GF-D8 (cell line): ENCODE data around the gene MAP4.
A peak's percentile ranks its signal among the peaks of the same experiment; 100 is the strongest.
"Not testable (repeated sequence)": the region's sequence is repeated elsewhere in the genome, so short reads cannot be mapped to it uniquely, and the experiment has no call there.

Experiments
- DNase-seq: peaks from one replicate; lab custom pipeline; 2025; lab: John Stamatoyannopoulos, UW

The MAP4 gene

GRCh38 chr3:48013288-48013980, 2.8 kb downstream of the MAP4 start:
- DNase-seq: no peak

DNA sequence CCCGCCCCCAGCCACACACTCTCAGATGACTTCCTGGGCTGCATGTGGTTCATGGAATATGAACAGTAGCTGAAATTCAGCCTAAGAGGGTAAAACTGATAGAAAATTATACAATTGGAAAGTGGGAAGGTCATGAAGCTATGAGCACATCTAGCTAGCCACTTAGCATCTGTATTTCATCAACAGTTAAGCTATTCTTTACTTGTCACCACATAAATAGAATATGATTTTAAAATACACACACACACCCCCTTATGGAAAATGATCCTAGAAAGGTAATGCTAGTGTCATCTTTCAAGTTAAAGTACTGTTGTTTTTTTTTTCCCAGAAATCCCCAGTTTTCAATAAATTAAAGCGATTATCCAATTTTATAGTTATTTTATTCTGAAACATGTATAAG, 3.6 kb downstream of the MAP4 start:
- no peak for DNase-seq

GRCh38 chr3:48008066-48008465, 8.2 kb downstream of the MAP4 start:
- not testable (repeated sequence) for DNase-seq

DNA sequence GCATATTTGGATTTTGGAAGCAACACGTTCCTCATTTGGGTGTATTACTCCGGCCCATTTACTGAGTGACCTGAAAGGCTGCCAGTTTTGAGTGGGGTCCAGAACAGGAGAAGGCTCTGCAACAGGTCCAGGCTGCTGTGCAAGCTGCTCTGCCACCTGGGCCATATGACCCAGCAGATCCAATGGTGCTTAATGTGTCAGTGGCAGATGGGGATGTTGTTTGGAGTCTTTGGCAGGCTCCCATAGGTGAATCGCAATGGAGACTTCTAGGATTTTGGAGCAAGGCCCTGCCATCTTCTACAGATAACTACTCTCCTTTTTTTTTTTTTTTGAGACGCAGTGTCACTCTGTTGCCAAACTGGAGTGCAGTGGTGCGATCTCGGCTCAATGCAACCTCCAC, 8.9 kb downstream of the MAP4 start:
- DNase-seq: not testable (repeated sequence)

GRCh38 chr3:48006794-48007193, 9.4 kb downstream of the MAP4 start:
- DNase-seq: not testable (repeated sequence)

DNA sequence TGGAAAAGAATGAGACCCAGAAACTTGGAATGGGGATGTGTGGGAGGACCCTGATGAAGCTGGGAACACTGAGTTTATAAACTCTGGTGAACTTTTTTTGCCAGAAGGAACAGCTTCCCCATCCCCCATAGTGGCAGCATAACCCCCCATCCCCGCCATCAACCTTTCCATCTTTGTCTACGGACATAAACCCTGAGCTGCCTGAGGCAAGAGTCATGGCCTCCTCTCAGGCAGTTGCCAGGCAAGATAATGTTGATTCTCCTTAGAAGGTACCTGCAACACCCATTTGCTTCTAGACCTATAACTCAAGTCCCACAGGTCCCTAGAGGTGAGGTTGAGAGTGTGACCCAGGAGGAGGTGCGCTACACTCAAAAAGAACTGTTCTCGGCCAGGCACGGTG, 11.5 kb downstream of the MAP4 start:
- DNase-seq: no peak

GRCh38 chr3:48002787-48003186, 13.4 kb downstream of the MAP4 start:
- DNase-seq: no peak

DNA sequence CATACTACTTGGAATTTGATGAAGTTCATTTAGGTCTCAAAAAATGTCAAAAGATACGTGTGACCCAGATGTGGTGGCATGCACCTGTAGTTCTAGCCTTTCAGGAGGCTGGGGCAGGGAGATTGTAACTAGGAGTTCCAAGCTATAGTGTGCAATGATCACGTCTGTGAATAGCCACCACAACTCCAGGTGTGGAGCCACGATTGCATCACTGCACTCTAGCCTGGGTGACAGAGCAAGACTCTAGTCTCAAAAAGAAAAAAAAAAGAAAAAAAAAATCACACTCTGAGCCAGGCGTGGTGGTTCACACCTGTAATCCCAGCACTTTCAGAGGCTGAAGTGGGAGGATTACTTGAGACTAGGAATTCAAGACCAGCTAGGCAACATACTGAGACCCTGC, 14.2 kb downstream of the MAP4 start:
- DNase-seq: no peak

GRCh38 chr3:48000212-48000611, 16.0 kb downstream of the MAP4 start:
- no peak for DNase-seq

- no peak for DNase-seq
Measured at GRCh38 chr3:47996440-47996839, 19.8 kb downstream of the MAP4 start.

- DNase-seq: no peak
Measured at GRCh38 chr3:47994180-47994579, 22.0 kb downstream of the MAP4 start.

GRCh38 chr3:47991341-47991740, 24.9 kb downstream of the MAP4 start:
- DNase-seq: no peak

DNA sequence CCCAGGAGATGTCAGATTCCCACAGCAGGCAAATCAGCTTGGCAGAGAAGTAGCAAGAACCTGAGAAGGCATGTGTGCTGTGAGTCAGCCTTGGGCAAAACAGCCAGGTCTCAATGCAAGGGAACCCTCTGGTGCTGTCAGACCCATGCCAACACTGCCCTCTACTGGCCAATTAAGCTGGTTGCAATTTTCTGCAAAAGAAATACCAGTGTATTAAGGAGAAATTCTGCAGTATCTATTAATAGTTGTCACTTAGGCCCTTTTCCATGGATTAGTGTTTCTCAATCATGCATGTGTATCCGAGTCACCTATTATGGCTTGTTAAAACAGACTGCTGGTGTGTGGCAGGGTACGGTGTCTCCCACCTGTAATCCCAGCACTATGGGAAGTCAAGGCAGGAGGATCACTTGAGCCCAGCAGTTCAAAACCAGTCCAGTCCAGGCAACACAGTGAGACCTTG, 26.2 kb downstream of the MAP4 start:
- DNase-seq: peak; percentile 27

- DNase-seq: no peak
Measured at GRCh38 chr3:47985381-47985780, 30.8 kb downstream of the MAP4 start.

DNA sequence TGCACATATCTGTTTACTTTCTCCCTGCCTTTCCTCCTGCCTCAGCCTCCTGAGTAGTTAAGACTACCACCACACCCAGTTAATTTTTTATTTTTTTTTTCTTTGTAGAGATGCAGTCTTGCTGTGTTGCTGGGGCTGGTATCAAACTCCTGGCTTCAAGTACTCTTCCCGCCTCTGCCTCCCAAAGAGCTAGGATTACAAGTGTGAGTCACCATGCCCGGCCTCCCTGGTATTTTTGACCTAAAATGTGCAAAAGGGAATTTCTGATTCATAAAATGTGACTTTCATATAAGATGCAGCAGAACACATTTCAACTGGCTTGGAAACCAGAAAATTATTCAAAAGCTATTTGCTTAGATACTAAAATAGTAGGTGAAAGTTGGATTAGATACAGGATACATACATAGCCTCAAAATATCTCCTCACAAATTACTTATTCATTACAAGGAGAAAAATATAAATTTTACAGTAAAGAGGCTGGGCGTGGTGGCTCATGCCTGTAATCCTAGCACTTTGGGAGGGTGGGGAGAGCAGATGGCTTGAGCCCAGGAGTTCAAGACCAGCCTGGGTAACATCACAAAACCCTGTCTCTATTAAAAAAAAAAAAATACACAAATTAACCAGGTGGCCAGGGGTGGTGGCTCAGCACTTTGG, 32.0 kb downstream of the MAP4 start:
- no peak for DNase-seq

- no peak for DNase-seq
Measured at GRCh38 chr3:47980795-47981194, 35.4 kb downstream of the MAP4 start.

- no peak for DNase-seq
Measured at GRCh38 chr3:47979070-47979469, 37.1 kb downstream of the MAP4 start.

DNA sequence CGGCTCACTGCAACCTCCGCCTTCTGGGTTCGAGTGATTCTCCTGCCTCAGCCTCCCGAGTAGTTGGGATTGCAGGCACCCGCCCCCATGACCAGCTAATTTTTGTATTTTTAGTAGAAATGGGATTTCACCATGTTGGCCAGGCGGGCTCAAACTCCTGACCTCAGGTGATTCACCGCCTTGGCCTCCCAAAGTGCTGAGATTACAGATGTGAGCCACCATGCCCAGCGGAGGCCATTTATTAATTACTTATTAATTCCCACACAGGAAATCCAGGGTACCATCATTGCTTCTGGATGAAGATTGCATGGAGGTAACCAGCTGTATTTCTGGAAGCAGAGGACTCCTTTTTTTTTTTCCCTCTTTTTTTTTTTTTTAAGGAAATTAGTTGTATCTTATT, 37.8 kb downstream of the MAP4 start:
- DNase-seq: no peak

DNA sequence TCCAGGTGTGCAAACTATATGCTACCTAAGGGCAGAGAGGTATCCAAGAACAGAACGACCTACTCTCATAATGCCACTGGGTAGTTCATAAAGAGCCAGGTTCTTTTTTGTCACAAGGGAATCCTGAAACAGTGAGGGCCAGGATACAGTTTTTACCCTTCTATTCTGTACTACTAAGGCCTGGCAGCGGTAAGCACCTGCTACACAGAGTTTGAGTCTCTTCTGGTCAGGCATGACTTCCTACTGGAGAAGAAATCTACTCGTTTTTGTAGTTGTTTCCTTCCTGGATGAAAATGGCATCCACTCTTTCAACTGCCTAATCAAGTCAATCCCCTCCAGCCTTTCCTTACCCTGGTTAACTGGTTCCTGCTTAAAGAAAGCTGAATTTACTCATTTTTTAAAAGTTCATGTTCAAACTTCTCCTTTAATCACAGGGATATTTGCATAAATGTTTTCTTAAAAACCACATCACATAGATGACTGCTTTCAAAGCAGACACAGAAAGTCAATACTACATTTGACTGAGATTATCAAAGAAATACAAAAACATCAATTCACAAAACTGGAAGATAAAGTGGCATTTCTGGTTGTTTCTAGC, 40.0 kb downstream of the MAP4 start:
- DNase-seq: no peak

DNA sequence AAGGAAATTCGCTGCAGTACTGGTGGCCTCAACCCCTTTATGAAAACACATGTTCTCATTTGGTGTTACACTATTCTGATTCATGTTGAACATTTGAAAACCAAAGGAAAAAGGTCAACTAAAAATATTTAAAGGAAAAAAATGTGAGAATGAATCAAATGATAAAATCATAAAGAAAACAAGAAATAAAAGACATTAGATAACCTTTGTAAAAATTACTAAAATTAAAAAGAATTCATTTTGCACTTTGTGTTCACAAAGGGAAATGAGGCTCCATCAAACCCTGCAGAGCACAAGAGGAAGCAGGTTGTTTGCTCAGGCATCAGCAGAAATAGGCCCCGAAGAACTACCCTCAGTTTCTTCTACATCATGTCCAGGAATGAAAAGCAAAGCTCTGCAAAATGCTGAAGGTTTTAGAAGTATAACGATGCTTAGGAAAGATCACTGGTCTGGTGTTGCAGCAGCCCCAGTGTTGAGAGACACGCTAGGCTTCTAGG, 41.2 kb downstream of the MAP4 start:
- DNase-seq: no peak

DNA sequence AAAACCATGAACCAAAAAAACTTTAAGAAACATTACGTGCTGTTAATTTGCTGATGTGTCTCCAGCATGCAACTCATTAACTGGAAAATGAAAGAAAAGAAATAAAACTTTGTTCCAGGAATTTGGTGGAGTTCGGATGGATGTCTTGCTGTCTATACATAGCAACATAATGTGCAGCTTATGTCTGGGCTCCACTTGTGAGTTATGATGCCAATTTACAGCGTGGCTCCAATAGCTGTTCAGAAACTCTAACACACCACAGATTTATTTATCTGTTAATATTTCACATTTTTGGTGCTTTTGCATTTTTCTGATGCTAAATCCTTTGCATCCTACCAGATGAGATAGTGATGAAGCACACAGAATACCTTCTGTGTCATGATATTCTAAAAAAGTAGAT, 45.1 kb downstream of the MAP4 start:
- DNase-seq: no peak

- no peak for DNase-seq
Measured at GRCh38 chr3:47964740-47965139, 51.5 kb downstream of the MAP4 start.
